Esophagus squamous epithelium (tissue), 5 donors: Measurements from ENCODE around the gene GID8. TPM values are rescaled to one million over a fixed set of nuclear protein-coding genes. Genes with fewer than 3 reads are reported as not detected.
A peak's percentile ranks its signal among the peaks of the same experiment; 100 is the strongest.

Experiments used
- DNase-seq: peaks from one replicate; lab custom pipeline; 2025; lab: John Stamatoyannopoulos, UW
- H3K27ac ChIP-seq, 4 donors: fragments of 200-600 bp; sonication (generic); one replicate each; pipeline ENCODE4 v1.5.1; 2016 to 2019; ENCODE audit warnings: mild to moderate bottlenecking in 1 of 4
- H3K27me3 ChIP-seq, 4 donors: fragments of 200-600 bp; sonication (generic); 1 replicate in 3 of 4; 2 replicates in 1 of 4; pipeline versions ENCODE4 v1.5.1 to v1.6.0; 2017 to 2021; ENCODE audit warnings: antibody characterized with exemption in 1 of 4
- H3K36me3 ChIP-seq, 3 donors: fragments of 200-600 bp; sonication (generic); one replicate each; pipeline ENCODE4 v1.5.1; 2016 to 2019
- H3K4me1 ChIP-seq, 3 donors: fragments of 200-600 bp; sonication (generic); one replicate each; pipeline ENCODE4 v1.5.1; 2017 to 2019
- H3K4me3 ChIP-seq, 4 donors: fragments of 200-600 bp; sonication (generic); 1 replicate in 3 of 4; 2 replicates in 1 of 4; pipeline ENCODE4 v1.5.1; 2016 to 2019; ENCODE audit warnings: mild to moderate bottlenecking in 2 of 4, moderate library complexity in 1 of 4
- H3K9me3 ChIP-seq, 3 donors: fragments of 200-600 bp; sonication (generic); one replicate each; pipeline ENCODE4 v1.5.1; 2016 to 2019
- CTCF ChIP-seq, 6 experiments: fragments of 450-650 bp in 4 of 6; fragments of 200-600 bp in 2 of 6; sonication (generic) in 2 of 6; IDR thresholded peaks; one replicate each; pipeline ENCODE4 v1.5.1; 2016 to 2019; ENCODE audit warnings: antibody characterized with exemption in 6 of 6, mild to moderate bottlenecking in 4 of 6, moderate library complexity in 4 of 6
- POLR2A ChIP-seq, 4 donors: fragments of 450-650 bp; IDR thresholded peaks; one replicate each; pipeline ENCODE4 v1.6.1; 2017; ENCODE audit warnings: antibody characterized with exemption in 4 of 4, mild to moderate bottlenecking in 4 of 4, moderate library complexity in 3 of 4
- WGBS, 2 donors: methylation state at CpG; one replicate each; pipeline ENCODE4 v1.1.5; 2018; 5-methylcytosine and 5-hydroxymethylcytosine counted together
- intact Hi-C: fragments of 100-400 bp; cut with DNase I; formaldehyde crosslinking; loops from one replicate; pipeline ENCODE4 v1.15.0; 2022
- total RNA-seq, 4 donors: library from RNA; depleted of rRNA; stranded (reverse); fragments of >200 nt; gene quantifications; one replicate each; pipeline ENCODE4 v1.1.0, GENCODE V29; 2016
- donor health status: DM: yes; HTN: yes; CAD: no.

GID8 gene
- 10 to 100 TPM; 41.0 to 51.2 (median 44.1) TPM for total RNA-seq

- intact Hi-C loops: no loop called here
- Histone ChIP-seq H3K36me3 (peaks cover 1 to 52% (median 7%) of the 10 kb centered on the region in 3 donors), H3K27me3 (no peaks in the 10 kb centered on the region), H3K4me3 (peak within 1 kb of the TSS; percentile 70 to 99 (median 90)), H3K9me3 (no peaks in the 10 kb centered on the region), H3K4me1 (peaks cover 32 to 77% (median 39%) of the 10 kb centered on the region in 3 donors), H3K27ac (peak within 1 kb of the TSS; percentile 97 to 100 (median 98))
- 0 to 1% methylated on average over 10 to 11 of the region's 79 CpGs for WGBS, 2 donors
- no peak for DNase-seq
- TF ChIP-seq POLR2A (IDR thresholded peaks at IDR 0.05) (no peak), CTCF (IDR thresholded peaks at IDR 0.05) (no peak)
Measured at GRCh38 chr20:62938105-62938888, at the start of gene GID8. Gene GID8, plus strand, starts transcription at chr20:62938147. Its CDS starts 3,356 bp downstream, at chr20:62941503.

GRCh38 chr20:62888406-62888805 is 49.5 kb upstream of the GID8 start:
- intact Hi-C loops: no loop called here
- no peak for TF ChIP-seq POLR2A (IDR thresholded peaks at IDR 0.05)
- TF ChIP-seq CTCF (IDR thresholded peaks at IDR 0.05): no peak
- Histone ChIP-seq H3K27ac (no peak overlapping the region), H3K4me3 (no peak overlapping the region), H3K9me3 (no peaks in the 10 kb centered on the region), H3K27me3 (no peaks in the 10 kb centered on the region), H3K36me3 (peaks cover 47 to 80% (median 54%) of the 10 kb centered on the region in 3 donors), H3K4me1 (peaks cover 0 to 8% (median 0%) of the 10 kb centered on the region in 3 donors)
- no peak for DNase-seq
- 93 to 97% methylated on average over 7 to 10 of the region's 16 CpGs for WGBS, 2 donors

GRCh38 chr20:62888910-62889309 is 49.0 kb upstream of the GID8 start:
- Histone ChIP-seq H3K36me3 (peaks cover 52 to 85% (median 59%) of the 10 kb centered on the region in 3 donors), H3K27me3 (no peaks in the 10 kb centered on the region), H3K27ac (no peak overlapping the region), H3K4me1 (peaks cover 0 to 8% (median 0%) of the 10 kb centered on the region in 3 donors), H3K4me3 (no peak overlapping the region), H3K9me3 (no peaks in the 10 kb centered on the region)
- intact Hi-C loops: no loop called here
- 78 to 92% methylated on average over 5 to 9 of the region's 17 CpGs for WGBS, 2 donors
- no peak for DNase-seq
- TF ChIP-seq CTCF (IDR thresholded peaks at IDR 0.05): no peak
- no peak for TF ChIP-seq POLR2A (IDR thresholded peaks at IDR 0.05)

GRCh38 chr20:62889411-62889810 is 48.5 kb upstream of the GID8 start:
- peaks cover 57 to 90% (median 59%) of the 10 kb centered on the region in 3 donors for H3K36me3 ChIP-seq
- no peak overlapping the region for H3K27ac ChIP-seq
- H3K9me3 ChIP-seq: no peaks in the 10 kb centered on the region
- DNase-seq: no peak
- 91 to 96% methylated on average over 5 to 8 of the region's 8 CpGs for WGBS, 2 donors
- no peak overlapping the region for H3K4me3 ChIP-seq
- TF ChIP-seq CTCF (IDR thresholded peaks at IDR 0.05) (no peak), POLR2A (IDR thresholded peaks at IDR 0.05) (no peak)
- intact Hi-C loops: no loop called here
- H3K4me1 ChIP-seq: peaks cover 0 to 8% (median 0%) of the 10 kb centered on the region in 3 donors
- H3K27me3 ChIP-seq: no peaks in the 10 kb centered on the region

GRCh38 chr20:62889871-62890270 is 48.1 kb upstream of the GID8 start:
- intact Hi-C loops: loop anchor here (10.0 kb wide), 1 partner anchor 115 kb away; the partner anchor contains the start of gene BHLHE23
- no peak for DNase-seq
- H3K36me3 ChIP-seq: peaks cover 59 to 94% (median 60%) of the 10 kb centered on the region in 3 donors
- H3K27ac ChIP-seq: no peak overlapping the region
- peaks cover 0 to 8% (median 0%) of the 10 kb centered on the region in 3 donors for H3K4me1 ChIP-seq
- TF ChIP-seq CTCF (IDR thresholded peaks at IDR 0.05): no peak
- 86 to 91% methylated on average over 4 to 5 of the region's 9 CpGs for WGBS, 2 donors
- H3K27me3 ChIP-seq: no peaks in the 10 kb centered on the region
- no peak overlapping the region for H3K4me3 ChIP-seq
- no peaks in the 10 kb centered on the region for H3K9me3 ChIP-seq
